Naive thymus-derived CD8-positive, alpha-beta T cell (primary cell): ENCODE measurements around the gene ABLIM2. TPM values are rescaled to one million over a fixed set of nuclear protein-coding genes. Genes with fewer than 3 reads are reported as not detected.

Experiments used
- ATAC-seq, 2 donors: fragments of 150-1000 bp; cut with Tn5 transposase in 1 of 2; sonication (Bioruptor Pico), chemical (Tn5 transposase) in 1 of 2; 1 replicate in 1 of 2; 2 replicates in 1 of 2; pipeline ENCODE4 v1.10.0; 2021; ENCODE audit warnings: mild to moderate bottlenecking in 2 of 2, moderate library complexity in 2 of 2
- POLR2A ChIA-PET: fragments of 350-600 bp; sonication (Branson Sonifier 250); formaldehyde crosslinking; loops from one replicate; lab custom pipeline; 2021; ENCODE audit warnings: antibody characterized with exemption; lab: Charles Lee
- DNase-seq, 10 donors: peaks; one replicate each; pipeline versions ENCODE4 v3.0.0 to v3.0.0-alpha.2; 2020 to 2022
- H3K27ac Mint-ChIP-seq, 10 donors: one replicate each; pipeline ENCODE4 v1.8.0; 2020 to 2022; ENCODE audit warnings: mild to moderate bottlenecking in 10 of 10, mixed read lengths in 10 of 10, moderate library complexity in 4 of 10, inconsistent platforms in 1 of 10
- H3K27me3 Mint-ChIP-seq, 5 donors: one replicate each; pipeline ENCODE4 v1.8.0; 2021 to 2022; ENCODE audit warnings: mixed read lengths in 5 of 5
- H3K36me3 Mint-ChIP-seq, 3 donors: one replicate each; pipeline ENCODE4 v1.8.0; 2020 to 2022; ENCODE audit warnings: mixed read lengths in 3 of 3, mild to moderate bottlenecking in 2 of 3, inconsistent platforms in 1 of 3
- H3K4me1 Mint-ChIP-seq, 4 donors: one replicate each; pipeline ENCODE4 v1.8.0; 2021 to 2022; ENCODE audit warnings: mixed read lengths in 4 of 4
- H3K4me3 Mint-ChIP-seq, 10 donors: one replicate each; pipeline ENCODE4 v1.8.0; 2020 to 2022; ENCODE audit warnings: mild to moderate bottlenecking in 10 of 10, mixed read lengths in 10 of 10, moderate library complexity in 6 of 10, inconsistent platforms in 1 of 10
- H3K9me3 Mint-ChIP-seq, 9 donors: one replicate each; pipeline ENCODE4 v1.8.0; 2020 to 2022; ENCODE audit warnings: mixed read lengths in 9 of 9, mild to moderate bottlenecking in 3 of 9, inconsistent platforms in 1 of 9, moderate library complexity in 1 of 9
- polyA plus RNA-seq, 3 donors: library from polyadenylated mRNA; unstranded; fragments of 300-500 nt; fragmentation: Illumina TruSeq; gene quantifications; one replicate each; pipeline ENCODE4 v1.2.3, GENCODE V29; 2021
- total RNA-seq, 8 experiments: library from RNA in 2 of 8; stranded (reverse) in 2 of 8; gene quantifications; one replicate each; pipeline ENCODE4 v1.2.3 and lab custom pipeline; 2021 to 2026

Gene ABLIM2
- total and polyA plus RNA-seq, 5 experiments from 2014 or later, result 0.47 to 4.9 (median 2.4) TPM

- no peak overlapping the region for H3K4me3 Mint-ChIP-seq
- no peaks in the 10 kb centered on the region for H3K27me3 Mint-ChIP-seq
- peak in 1 of 10 donors; percentile 16 for DNase-seq
- no peaks in the 10 kb centered on the region for H3K9me3 Mint-ChIP-seq
- peak overlapping the region in 1 of 10 donors; percentile 62 for H3K27ac Mint-ChIP-seq
- POLR2A ChIA-PET, result no interaction called here
- no peak for ATAC-seq
- peaks cover 0 to 2% (median 0%) of the 10 kb centered on the region in 4 donors for H3K4me1 Mint-ChIP-seq
- H3K36me3 Mint-ChIP-seq, result no peaks in the 10 kb centered on the region
Measured at GRCh38 chr4:8085491-8086117, 73.0 kb downstream of the ABLIM2 start.

GRCh38 chr4:8084712-8085490 is 73.7 kb downstream of the ABLIM2 start:
- Mint-ChIP-seq H3K27me3 (no peaks in the 10 kb centered on the region), H3K36me3 (no peaks in the 10 kb centered on the region), H3K4me3 (no peak overlapping the region), H3K9me3 (no peaks in the 10 kb centered on the region), H3K4me1 (peaks cover 0 to 2% (median 0%) of the 10 kb centered on the region in 4 donors), H3K27ac (peak overlapping the region in 1 of 10 donors; percentile 62)
- POLR2A ChIA-PET, result no interaction called here
- DNase-seq, result peak in 1 of 10 donors; percentile 55
- no peak for ATAC-seq

GRCh38 chr4:8084031-8084660 is 74.5 kb downstream of the ABLIM2 start:
- POLR2A ChIA-PET, result no interaction called here
- H3K27me3 Mint-ChIP-seq, result no peaks in the 10 kb centered on the region
- H3K4me1 Mint-ChIP-seq, result peaks cover 0 to 2% (median 0%) of the 10 kb centered on the region in 4 donors
- no peaks in the 10 kb centered on the region for H3K9me3 Mint-ChIP-seq
- ATAC-seq, result no peak
- H3K4me3 Mint-ChIP-seq, result no peak overlapping the region
- no peak overlapping the region for H3K27ac Mint-ChIP-seq
- no peak for DNase-seq
- no peaks in the 10 kb centered on the region for H3K36me3 Mint-ChIP-seq

- DNase-seq, result no peak
- ATAC-seq, result no peak
- H3K4me1 Mint-ChIP-seq, result peaks cover 0 to 2% (median 0%) of the 10 kb centered on the region in 4 donors
- POLR2A ChIA-PET, result no interaction called here
- no peaks in the 10 kb centered on the region for H3K9me3 Mint-ChIP-seq
- no peak overlapping the region for H3K27ac Mint-ChIP-seq
- H3K4me3 Mint-ChIP-seq, result no peak overlapping the region
- no peaks in the 10 kb centered on the region for H3K27me3 Mint-ChIP-seq
- no peaks in the 10 kb centered on the region for H3K36me3 Mint-ChIP-seq
Measured at GRCh38 chr4:8083086-8083825, 75.4 kb downstream of the ABLIM2 start.

- Mint-ChIP-seq H3K9me3 (no peaks in the 10 kb centered on the region), H3K27ac (no peak overlapping the region), H3K4me3 (no peak overlapping the region), H3K36me3 (no peaks in the 10 kb centered on the region), H3K27me3 (no peaks in the 10 kb centered on the region), H3K4me1 (peaks cover 0 to 2% (median 0%) of the 10 kb centered on the region in 4 donors)
- no peak for ATAC-seq
- POLR2A ChIA-PET, result no interaction called here
- DNase-seq, result no peak
Measured at GRCh38 chr4:8082517-8083055, 76.0 kb downstream of the ABLIM2 start.

- H3K4me3 Mint-ChIP-seq, result no peak overlapping the region
- peak overlapping the region in 1 of 10 donors; percentile 60 for H3K27ac Mint-ChIP-seq
- no peak for DNase-seq
- H3K36me3 Mint-ChIP-seq, result no peaks in the 10 kb centered on the region
- no peaks in the 10 kb centered on the region for H3K27me3 Mint-ChIP-seq
- POLR2A ChIA-PET, result no interaction called here
- no peak for ATAC-seq
- no peaks in the 10 kb centered on the region for H3K9me3 Mint-ChIP-seq
- peaks cover 0 to 2% (median 0%) of the 10 kb centered on the region in 4 donors for H3K4me1 Mint-ChIP-seq
Measured at GRCh38 chr4:8081621-8082516, 76.7 kb downstream of the ABLIM2 start.

GRCh38 chr4:8081171-8081570 is 77.4 kb downstream of the ABLIM2 start:
- no peaks in the 10 kb centered on the region for H3K27me3 Mint-ChIP-seq
- peaks cover 0 to 2% (median 0%) of the 10 kb centered on the region in 4 donors for H3K4me1 Mint-ChIP-seq

GRCh38 chr4:8080754-8081065 is 77.9 kb downstream of the ABLIM2 start:
- Mint-ChIP-seq H3K27me3 (no peaks in the 10 kb centered on the region), H3K4me3 (no peak overlapping the region), H3K27ac (no peak overlapping the region), H3K9me3 (no peaks in the 10 kb centered on the region), H3K4me1 (peaks cover 0 to 2% (median 0%) of the 10 kb centered on the region in 4 donors), H3K36me3 (no peaks in the 10 kb centered on the region)
- ATAC-seq (no peak), DNase-seq (no peak)
- POLR2A ChIA-PET, result no interaction called here

More at GRCh38 chr4:8081171-8081570, 77.4 kb downstream of the ABLIM2 start:
- POLR2A ChIA-PET, result no interaction called here
- DNase-seq, result no peak
- H3K36me3 Mint-ChIP-seq, result no peaks in the 10 kb centered on the region
- no peak overlapping the region for H3K4me3 Mint-ChIP-seq
- H3K9me3 Mint-ChIP-seq, result no peaks in the 10 kb centered on the region
- no peak overlapping the region for H3K27ac Mint-ChIP-seq
- no peak for ATAC-seq

- Mint-ChIP-seq H3K36me3 (no peaks in the 10 kb centered on the region), H3K4me3 (no peak overlapping the region), H3K27ac (no peak overlapping the region), H3K27me3 (no peaks in the 10 kb centered on the region), H3K9me3 (no peaks in the 10 kb centered on the region), H3K4me1 (peaks cover 0 to 2% (median 0%) of the 10 kb centered on the region in 4 donors)
- DNase-seq (no peak), ATAC-seq (no peak)
- POLR2A ChIA-PET, result no interaction called here
Measured at GRCh38 chr4:8079916-8080753, 78.5 kb downstream of the ABLIM2 start.

GRCh38 chr4:8079031-8079885 is 79.4 kb downstream of the ABLIM2 start:
- ATAC-seq, result no peak
- no peak for DNase-seq
- Mint-ChIP-seq H3K9me3 (no peaks in the 10 kb centered on the region), H3K4me3 (no peak overlapping the region), H3K27ac (peak overlapping the region in 1 of 10 donors; percentile 20), H3K36me3 (no peaks in the 10 kb centered on the region), H3K4me1 (peaks cover 0 to 2% (median 0%) of the 10 kb centered on the region in 4 donors), H3K27me3 (no peaks in the 10 kb centered on the region)
- POLR2A ChIA-PET, result no interaction called here
